ENCODE data around the gene AP2A2. TPM values are rescaled to one million over a fixed set of nuclear protein-coding genes. Genes with fewer than 3 reads are reported as not detected.

Gene AP2A2
- total RNA-seq, 1 donor from 2014 or later, result 105 TPM

DNA sequence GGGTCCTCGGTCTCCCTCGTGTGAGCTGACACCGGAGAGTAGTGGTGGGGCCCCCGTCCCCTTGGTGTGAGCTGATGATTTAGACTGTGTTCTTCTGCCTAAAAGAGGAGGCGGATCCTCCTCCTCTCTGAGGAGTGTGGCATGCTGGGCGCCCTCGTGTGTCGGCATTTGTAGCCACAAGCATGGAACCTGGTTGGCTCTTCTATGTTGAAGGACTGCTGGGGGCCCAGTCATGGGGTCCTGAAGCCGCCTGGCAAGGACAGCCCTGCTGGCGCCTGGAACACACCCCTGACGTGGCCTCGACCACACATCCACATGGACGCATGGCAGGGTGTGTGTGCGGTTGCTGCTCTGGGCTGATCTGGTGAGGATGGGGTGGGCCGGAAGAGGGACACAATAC is 50.2 kb downstream of the AP2A2 start:
- Histone ChIP-seq H3K4me2 (ENCODE audit: low read length) (no peak overlapping the region), H3K36me3 (ENCODE audit: insufficient read depth, low read length) (peaks cover 4% of the 10 kb centered on the region), H3K79me2 (ENCODE audit: insufficient read depth, low read length) (peaks cover 12% of the 10 kb centered on the region), H2AFZ (ENCODE audit: low read depth, low read length) (no peak overlapping the region), H3K27me3 (ENCODE audit: insufficient read depth, low read length) (no peaks in the 10 kb centered on the region), H3K27ac (ENCODE audit: low read depth, low read length) (no peak overlapping the region), H3K9ac (ENCODE audit: low read length) (no peak overlapping the region), H3K4me1 (ENCODE audit: insufficient read depth, low read length) (peaks cover 7% of the 10 kb centered on the region), H3K9me3 (ENCODE audit: insufficient read depth, low read depth, low read length) (no peaks in the 10 kb centered on the region), H3K4me3 (ENCODE audit: insufficient read depth, low read depth, low read length) (no peak overlapping the region), H4K20me1 (ENCODE audit: insufficient read depth, low read length) (peaks cover 91% of the 10 kb centered on the region)
- DNase-seq (ENCODE audit: low read depth) (peak; percentile 10), FAIRE-seq (no peak)
- peaks cover 6% of the 10 kb centered on the region for H3K4me1 Mint-ChIP-seq (ENCODE audit: low read depth, unreplicated experiment)
- H3K4me3 Mint-ChIP-seq (ENCODE audit: unreplicated experiment), result no peak overlapping the region
- peak overlapping the region; percentile 18 for H3K27ac Mint-ChIP-seq (ENCODE audit: unreplicated experiment)
- H3K27me3 Mint-ChIP-seq (ENCODE audit: low read depth, unreplicated experiment), result no peaks in the 10 kb centered on the region
- no peak for TF ChIP-seq EZH2 (IDR thresholded peaks at IDR 0.05; ENCODE audit: insufficient read depth, low read length)
- peaks cover 16% of the 10 kb centered on the region for H3K36me3 Mint-ChIP-seq (ENCODE audit: low read depth, unreplicated experiment)
- peaks cover 2% of the 10 kb centered on the region for H3K9me3 Mint-ChIP-seq (ENCODE audit: unreplicated experiment)

DNA sequence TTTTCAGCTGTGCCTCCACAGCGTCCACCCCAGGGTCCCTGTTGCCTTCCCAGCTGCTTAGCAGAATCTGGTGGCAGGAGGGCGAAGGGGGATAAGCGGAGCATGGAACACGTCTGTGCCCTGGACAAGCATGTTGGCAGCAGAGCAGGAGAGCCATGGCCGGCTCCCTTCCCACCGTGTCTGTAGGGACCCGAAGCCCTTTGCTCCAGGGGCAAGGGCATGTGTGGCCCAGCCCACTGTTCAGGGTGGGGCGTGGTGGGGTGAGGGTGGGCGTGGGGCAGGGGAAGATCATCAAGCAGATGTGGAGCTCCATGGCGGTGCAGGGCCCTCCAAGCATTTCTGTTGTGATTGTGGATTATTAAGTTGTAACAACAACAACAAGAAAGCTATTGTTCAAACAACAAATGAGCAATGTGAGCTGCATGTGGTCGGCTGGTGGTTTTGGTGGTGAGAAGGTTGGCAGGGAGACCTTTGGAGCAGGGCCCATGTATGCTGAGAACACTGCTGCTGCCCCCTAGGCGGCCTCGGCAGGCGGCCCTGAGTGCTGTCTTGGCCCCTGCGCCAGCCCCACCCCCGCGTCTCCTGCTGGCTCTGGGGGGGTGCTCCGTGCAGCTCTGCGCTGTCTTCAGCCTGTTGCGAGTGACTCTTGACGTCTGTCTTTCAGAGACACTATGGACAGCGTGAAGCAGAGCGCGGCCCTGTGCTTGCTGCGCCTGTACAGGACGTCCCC is 50.9 kb downstream of the AP2A2 start:
- Mint-ChIP-seq H3K9me3 (ENCODE audit: unreplicated experiment) (peaks cover 2% of the 10 kb centered on the region), H3K36me3 (ENCODE audit: low read depth, unreplicated experiment) (peaks cover 15% of the 10 kb centered on the region), H3K4me3 (ENCODE audit: unreplicated experiment) (no peak overlapping the region), H3K4me1 (ENCODE audit: low read depth, unreplicated experiment) (peaks cover 3% of the 10 kb centered on the region), H3K27ac (ENCODE audit: unreplicated experiment) (no peak overlapping the region), H3K27me3 (ENCODE audit: low read depth, unreplicated experiment) (no peaks in the 10 kb centered on the region)
- FAIRE-seq (no peak), DNase-seq (ENCODE audit: low read depth) (peak; percentile 53)
- TF ChIP-seq, protein P1, sequence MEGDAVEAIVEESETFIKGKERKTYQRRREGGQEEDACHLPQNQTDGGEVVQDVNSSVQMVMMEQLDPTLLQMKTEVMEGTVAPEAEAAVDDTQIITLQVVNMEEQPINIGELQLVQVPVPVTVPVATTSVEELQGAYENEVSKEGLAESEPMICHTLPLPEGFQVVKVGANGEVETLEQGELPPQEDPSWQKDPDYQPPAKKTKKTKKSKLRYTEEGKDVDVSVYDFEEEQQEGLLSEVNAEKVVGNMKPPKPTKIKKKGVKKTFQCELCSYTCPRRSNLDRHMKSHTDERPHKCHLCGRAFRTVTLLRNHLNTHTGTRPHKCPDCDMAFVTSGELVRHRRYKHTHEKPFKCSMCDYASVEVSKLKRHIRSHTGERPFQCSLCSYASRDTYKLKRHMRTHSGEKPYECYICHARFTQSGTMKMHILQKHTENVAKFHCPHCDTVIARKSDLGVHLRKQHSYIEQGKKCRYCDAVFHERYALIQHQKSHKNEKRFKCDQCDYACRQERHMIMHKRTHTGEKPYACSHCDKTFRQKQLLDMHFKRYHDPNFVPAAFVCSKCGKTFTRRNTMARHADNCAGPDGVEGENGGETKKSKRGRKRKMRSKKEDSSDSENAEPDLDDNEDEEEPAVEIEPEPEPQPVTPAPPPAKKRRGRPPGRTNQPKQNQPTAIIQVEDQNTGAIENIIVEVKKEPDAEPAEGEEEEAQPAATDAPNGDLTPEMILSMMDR (IDR thresholded peaks at IDR 0.05; ENCODE audit: insufficient read depth, low read depth, low read length), result no peak
- no peak for TF ChIP-seq EZH2 (IDR thresholded peaks at IDR 0.05; ENCODE audit: insufficient read depth, low read length)
- Histone ChIP-seq H3K4me3 (ENCODE audit: insufficient read depth, low read depth, low read length) (no peak overlapping the region), H3K9ac (ENCODE audit: low read length) (no peak overlapping the region), H4K20me1 (ENCODE audit: insufficient read depth, low read length) (peaks cover 91% of the 10 kb centered on the region), H2AFZ (ENCODE audit: low read depth, low read length) (no peak overlapping the region), H3K4me1 (ENCODE audit: insufficient read depth, low read length) (peaks cover 7% of the 10 kb centered on the region), H3K36me3 (ENCODE audit: insufficient read depth, low read length) (peaks cover 4% of the 10 kb centered on the region), H3K4me2 (ENCODE audit: low read length) (peak overlapping the region; percentile 15), H3K79me2 (ENCODE audit: insufficient read depth, low read length) (peaks cover 6% of the 10 kb centered on the region), H3K27me3 (ENCODE audit: insufficient read depth, low read length) (no peaks in the 10 kb centered on the region), H3K9me3 (ENCODE audit: insufficient read depth, low read depth, low read length) (no peaks in the 10 kb centered on the region), H3K27ac (ENCODE audit: low read depth, low read length) (no peak overlapping the region)

DNA sequence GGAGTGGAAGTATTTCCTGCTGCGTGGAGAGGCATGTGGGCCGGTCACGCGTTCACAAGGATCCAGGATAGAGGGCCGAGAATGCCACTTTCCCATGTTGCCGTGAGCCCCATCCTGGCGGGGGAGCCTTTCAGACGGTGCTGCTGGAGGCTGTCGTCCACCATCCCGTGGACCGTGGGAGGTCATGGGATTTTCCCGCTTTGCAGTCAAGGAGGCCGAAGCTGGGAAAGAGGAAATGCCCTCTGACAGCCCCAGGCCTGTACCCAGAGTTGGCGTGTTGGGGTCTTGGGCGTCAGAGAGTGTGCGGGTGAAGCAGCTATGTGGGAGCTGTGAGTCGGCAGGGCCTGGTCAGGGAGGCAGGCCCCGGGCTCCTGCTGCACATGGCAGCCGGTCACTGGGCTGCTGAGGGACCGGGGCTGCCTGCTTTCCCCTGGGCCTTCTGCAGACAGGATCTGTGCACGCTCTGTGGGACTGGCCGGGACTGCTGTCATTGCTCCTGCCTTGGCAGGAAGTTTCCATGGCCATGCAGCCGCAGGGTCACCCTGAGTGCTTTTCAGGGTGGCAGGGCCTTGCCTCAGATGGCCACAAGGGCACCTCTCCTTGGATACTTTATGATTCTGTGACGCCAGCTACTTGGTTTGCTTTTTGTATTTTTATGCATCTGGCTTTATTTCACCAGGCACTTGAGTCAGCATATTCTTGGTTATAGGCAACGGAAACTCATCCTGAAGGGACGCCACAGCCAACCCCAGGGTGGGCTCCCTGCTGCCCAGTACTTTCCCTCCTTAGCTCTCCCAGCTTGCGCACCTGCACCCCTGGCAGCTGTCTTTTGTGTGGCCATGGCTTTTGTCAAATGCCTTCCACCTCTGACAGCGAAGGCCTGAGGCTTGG is 52.4 kb downstream of the AP2A2 start:
- Histone ChIP-seq H3K9me3 (ENCODE audit: insufficient read depth, low read depth, low read length) (no peaks in the 10 kb centered on the region), H3K36me3 (ENCODE audit: insufficient read depth, low read length) (no peaks in the 10 kb centered on the region), H3K4me1 (ENCODE audit: insufficient read depth, low read length) (peaks cover 7% of the 10 kb centered on the region), H3K4me3 (ENCODE audit: insufficient read depth, low read depth, low read length) (no peak overlapping the region), H3K4me2 (ENCODE audit: low read length) (no peak overlapping the region), H3K27ac (ENCODE audit: low read depth, low read length) (no peak overlapping the region), H2AFZ (ENCODE audit: low read depth, low read length) (no peak overlapping the region), H3K27me3 (ENCODE audit: insufficient read depth, low read length) (no peaks in the 10 kb centered on the region), H3K9ac (ENCODE audit: low read length) (no peak overlapping the region), H3K79me2 (ENCODE audit: insufficient read depth, low read length) (peaks cover 6% of the 10 kb centered on the region), H4K20me1 (ENCODE audit: insufficient read depth, low read length) (peaks cover 86% of the 10 kb centered on the region)
- Mint-ChIP-seq H3K4me1 (ENCODE audit: low read depth, unreplicated experiment) (peaks cover 3% of the 10 kb centered on the region), H3K9me3 (ENCODE audit: unreplicated experiment) (peaks cover 2% of the 10 kb centered on the region), H3K27me3 (ENCODE audit: low read depth, unreplicated experiment) (no peaks in the 10 kb centered on the region), H3K36me3 (ENCODE audit: low read depth, unreplicated experiment) (peaks cover 12% of the 10 kb centered on the region), H3K4me3 (ENCODE audit: unreplicated experiment) (no peak overlapping the region), H3K27ac (ENCODE audit: unreplicated experiment) (peak overlapping the region; percentile 53)
- FAIRE-seq (no peak), DNase-seq (ENCODE audit: low read depth) (no peak)
- TF ChIP-seq, protein P1 (IDR thresholded peaks at IDR 0.05; ENCODE audit: insufficient read depth, low read depth, low read length), result no peak
- TF ChIP-seq EZH2 (IDR thresholded peaks at IDR 0.05; ENCODE audit: insufficient read depth, low read length), result no peak
